GM19099 (cell line): ENCODE results near the gene SLC29A1.

Experiments
- POLR2A ChIP-seq: IDR thresholded peaks from 3 replicates; pipeline ENCODE4 v1.6.1; 2011; ENCODE audit warnings: low read depth; ENCODE audit not compliant: insufficient read length; ENCODE audit errors: extremely low read depth

Gene SLC29A1

DNA sequence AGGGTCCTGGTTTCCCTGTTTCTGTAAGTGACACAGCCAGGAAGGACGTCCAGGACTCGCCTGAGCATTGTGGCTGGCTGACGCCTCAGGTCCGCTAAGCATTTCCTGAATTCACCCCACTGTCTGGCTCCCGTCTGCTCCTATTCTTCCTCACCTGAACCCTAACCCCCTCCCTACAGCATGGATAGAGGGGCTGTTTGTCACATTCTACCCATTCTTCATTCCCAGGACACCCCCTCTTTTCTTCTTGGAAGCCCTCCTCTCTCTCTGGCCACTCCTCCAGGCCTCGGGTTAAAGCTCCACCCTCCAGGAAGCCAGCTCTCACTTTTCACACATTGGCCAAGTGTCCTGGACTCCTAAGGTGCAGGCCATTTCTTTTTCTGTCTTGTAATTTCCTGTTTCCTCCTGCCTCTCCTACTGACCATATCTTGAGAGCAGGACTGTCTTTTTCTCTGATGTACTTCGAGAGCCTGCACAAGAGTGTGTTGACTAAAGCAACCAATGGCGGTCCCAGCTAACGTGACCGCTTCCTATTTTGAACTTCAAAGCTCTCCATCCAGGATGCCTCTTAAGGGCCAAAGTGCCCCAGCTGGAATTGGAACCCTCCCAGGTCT, 30.9 kb upstream of the SLC29A1 start:
- no peak for TF ChIP-seq POLR2A

DNA sequence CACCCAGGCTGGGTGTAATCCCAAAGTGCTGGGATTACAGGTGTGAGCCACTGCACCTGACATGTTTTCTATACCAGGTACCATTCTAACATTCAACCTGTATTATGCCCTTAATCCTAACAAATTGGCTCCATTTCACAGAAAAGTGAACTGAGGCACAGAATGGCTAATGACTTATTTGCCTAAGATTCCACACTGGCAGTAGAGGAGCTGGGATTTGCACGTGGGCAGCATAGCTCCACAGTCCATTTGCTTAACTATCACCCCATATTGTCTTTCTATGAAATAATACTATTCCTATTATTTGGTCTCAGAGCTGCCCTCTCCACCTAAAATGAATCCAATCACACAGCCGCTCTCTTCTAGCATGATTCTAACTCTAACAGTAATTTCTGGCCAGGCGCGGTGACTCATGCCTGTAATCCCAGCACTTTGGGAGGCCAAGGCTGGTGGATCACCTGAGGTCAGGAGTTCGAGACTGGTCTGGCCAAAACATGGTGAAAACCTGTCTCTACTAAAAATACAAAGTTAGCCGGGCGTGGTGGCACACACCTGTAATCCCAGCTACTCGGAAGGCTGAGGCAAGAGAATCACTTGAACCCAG, 30.0 kb upstream of the SLC29A1 start:
- no peak for TF ChIP-seq POLR2A

GRCh38 chr6:44194326-44194725, 29.1 kb upstream of the SLC29A1 start:
- no peak for TF ChIP-seq POLR2A

- TF ChIP-seq POLR2A: no peak
These were observed 24.7 kb upstream of the SLC29A1 start for GRCh38 chr6:44198684-44199083.

DNA sequence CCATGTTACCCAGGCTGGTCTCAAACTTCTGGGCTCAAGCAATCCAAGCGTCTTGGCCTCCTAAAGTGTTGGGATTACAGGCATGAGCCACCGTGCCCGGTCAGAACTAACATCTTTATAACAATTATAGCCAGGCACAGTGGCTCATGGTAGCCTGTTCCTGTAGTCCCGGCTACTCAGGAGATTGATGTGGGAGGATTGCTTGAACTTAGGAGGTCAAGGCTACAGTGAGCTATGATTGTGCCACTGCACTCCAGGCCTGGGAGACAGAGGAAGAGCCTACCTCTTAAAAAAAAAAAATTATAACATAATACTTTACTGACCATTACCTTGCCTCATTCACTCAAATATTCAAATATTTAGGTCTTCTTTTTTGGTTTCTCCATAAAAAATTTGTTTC, 23.5 kb upstream of the SLC29A1 start:
- TF ChIP-seq POLR2A: no peak

GRCh38 chr6:44201200-44201599, 22.2 kb upstream of the SLC29A1 start:
- no peak for TF ChIP-seq POLR2A

- TF ChIP-seq POLR2A: no peak
These were observed 21.6 kb upstream of the SLC29A1 start for GRCh38 chr6:44201638-44202303.

DNA sequence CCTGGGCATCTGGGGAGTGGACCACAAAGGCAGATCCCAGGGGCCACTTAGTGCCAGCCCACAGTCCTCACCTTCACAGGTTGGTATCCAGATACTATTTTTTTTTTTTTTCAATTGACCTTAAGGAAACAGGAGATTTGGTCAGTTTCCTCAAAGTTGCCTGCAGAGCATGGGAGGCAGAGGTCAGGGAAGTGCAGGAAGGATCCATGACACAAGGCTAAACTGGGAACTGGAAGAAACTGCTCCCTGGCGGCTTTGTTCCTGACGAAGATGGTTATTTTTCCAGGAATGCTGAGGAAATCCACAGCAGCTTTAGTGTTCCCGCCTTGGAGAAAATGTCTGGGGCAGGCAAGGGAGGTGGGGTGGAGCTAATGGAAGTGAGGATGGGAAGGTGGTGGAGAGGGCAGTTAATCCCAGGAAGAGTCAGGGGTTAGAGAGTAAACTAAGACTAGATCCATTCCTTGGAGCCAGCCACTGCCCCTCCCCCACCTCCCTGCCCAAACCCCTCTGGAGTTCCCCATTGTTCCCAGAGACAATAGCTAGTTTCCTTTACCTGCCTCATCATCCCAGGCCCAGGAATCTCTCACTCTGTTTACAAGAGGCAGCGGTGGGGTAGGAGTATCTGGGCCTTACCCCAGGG, 20.9 kb upstream of the SLC29A1 start:
- TF ChIP-seq POLR2A: no peak

GRCh38 chr6:44202972-44203750, 20.2 kb upstream of the SLC29A1 start:
- TF ChIP-seq POLR2A: no peak

GRCh38 chr6:44203955-44204354, 19.4 kb upstream of the SLC29A1 start:
- TF ChIP-seq POLR2A: no peak

DNA sequence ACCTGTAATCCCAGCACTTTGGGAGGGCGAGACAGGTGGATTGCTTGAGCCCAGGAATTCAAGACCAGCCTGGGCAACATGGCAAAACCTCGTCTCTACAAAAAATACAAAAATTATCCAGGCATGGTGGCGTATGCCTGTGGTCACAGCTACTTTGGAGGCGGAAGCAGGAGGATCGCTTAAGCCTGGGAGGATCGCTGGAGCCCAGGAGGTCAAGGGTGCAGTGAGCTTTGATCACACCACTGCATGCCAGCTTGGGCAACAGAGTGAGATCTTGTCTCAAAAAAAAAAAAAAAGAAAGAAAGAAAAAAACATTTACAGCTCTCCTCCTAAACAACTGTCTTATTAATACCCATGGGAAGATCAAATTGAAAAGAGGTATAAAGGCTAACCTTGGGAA, 15.4 kb upstream of the SLC29A1 start:
- no peak for TF ChIP-seq POLR2A

GRCh38 chr6:44211284-44211683, 12.1 kb upstream of the SLC29A1 start:
- no peak for TF ChIP-seq POLR2A

GRCh38 chr6:44214307-44214706, 9.1 kb upstream of the SLC29A1 start:
- no peak for TF ChIP-seq POLR2A

GRCh38 chr6:44216677-44217331, 6.6 kb upstream of the SLC29A1 start, which contains the start of gene MYMX:
TSS of gene MYMX (plus strand) at chr6:44216926. CDS start at chr6:44217472, 546 bp downstream.
- TF ChIP-seq POLR2A: no peak
